Activated B cell treated with CpG ODN at 0.5 μM for 24 hours (primary cell): ENCODE data around the gene SUSD2. TPM values are rescaled to one million over a fixed set of nuclear protein-coding genes. Genes with fewer than 3 reads are reported as not detected.

Experiments
- ATAC-seq: fragments of 200-7000 bp; cut with Tn5 transposase; one replicate; pipeline ENCODE4 v1.10.0; 2021; ENCODE audit warnings: low read depth, mild to moderate bottlenecking, moderate library complexity
- CTCF ChIA-PET: fragments of 350-600 bp; sonication (Branson Sonifier 250); formaldehyde crosslinking; loops from one replicate; lab custom pipeline; 2021; ENCODE audit warnings: antibody characterized with exemption; lab: Charles Lee
- POLR2A ChIA-PET: fragments of 350-600 bp; sonication (Branson Sonifier 250); formaldehyde crosslinking; loops from one replicate; lab custom pipeline; 2021; ENCODE audit warnings: antibody characterized with exemption; lab: Charles Lee
- DNase-seq: peaks from one replicate; pipeline ENCODE4 v3.0.0; 2022
- H3K27ac Mint-ChIP-seq: one replicate; pipeline ENCODE4 v1.8.0; 2020; ENCODE audit warnings: mixed read lengths
- H3K27me3 Mint-ChIP-seq: one replicate; pipeline ENCODE4 v1.8.0; 2021; ENCODE audit warnings: mixed read lengths
- H3K36me3 Mint-ChIP-seq: one replicate; pipeline ENCODE4 v1.8.0; 2021; ENCODE audit warnings: low read depth, mixed read lengths
- H3K4me1 Mint-ChIP-seq: one replicate; pipeline ENCODE4 v1.8.0; 2021; ENCODE audit warnings: mixed read lengths
- H3K4me3 Mint-ChIP-seq: one replicate; pipeline ENCODE4 v1.8.0; 2020; ENCODE audit warnings: mild to moderate bottlenecking, mixed read lengths
- H3K9me3 Mint-ChIP-seq: one replicate; pipeline ENCODE4 v1.8.0; 2020; ENCODE audit warnings: mixed read lengths
- intact Hi-C: fragments of 100-400 bp; cut with micrococcal nuclease; formaldehyde crosslinking; loops from one replicate; pipeline ENCODE4 v1.15.1; 2024
- total RNA-seq: library from RNA; stranded (reverse); gene quantifications from 2 replicates; pipeline ENCODE4 v1.2.3, GENCODE V29; 2022
- TF ChIP-seq, protein P1 (sequence below): fragments of 200-600 bp; IDR thresholded peaks from one replicate; pipeline ENCODE4 v1.8.0; 2022; ENCODE audit warnings: antibody characterized with exemption, mild to moderate bottlenecking

The SUSD2 gene
- total RNA-seq, 1 donor from 2014 or later: 0.93 TPM

DNA sequence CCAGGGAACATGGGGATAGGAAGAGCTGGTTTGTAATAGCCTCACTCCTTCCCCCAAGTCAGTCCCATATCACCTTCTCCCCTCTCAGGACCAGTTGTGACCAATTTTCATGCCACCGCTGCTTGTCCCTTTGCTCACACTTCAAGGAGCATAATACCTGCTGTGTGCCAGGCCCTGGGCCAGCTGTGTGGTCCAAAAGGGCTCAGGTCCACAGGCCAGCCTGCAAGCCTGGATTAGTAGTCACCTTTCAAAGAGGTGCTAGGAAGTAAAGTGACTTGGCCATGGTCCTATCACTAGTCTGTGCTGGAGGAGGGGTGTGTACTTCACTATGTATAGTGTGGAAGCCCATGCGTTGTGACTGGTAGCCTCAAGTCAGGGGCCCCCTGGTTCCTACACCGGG lies 38.5 kb upstream of the SUSD2 start:
- intact Hi-C loops: no loop called here
- Mint-ChIP-seq H3K4me1 (peaks cover 63% of the 10 kb centered on the region), H3K27me3 (no peaks in the 10 kb centered on the region), H3K9me3 (no peaks in the 10 kb centered on the region), H3K27ac (no peak overlapping the region), H3K4me3 (no peak overlapping the region), H3K36me3 (peaks cover 12% of the 10 kb centered on the region)
- ATAC-seq (no peak), DNase-seq (no peak)
- CTCF ChIA-PET: interaction anchor here (1.5 kb wide), 1 partner anchor 15 kb away, joined by 4 read pairs; no protein-coding TSS in a partner anchor
- TF ChIP-seq, protein P1, sequence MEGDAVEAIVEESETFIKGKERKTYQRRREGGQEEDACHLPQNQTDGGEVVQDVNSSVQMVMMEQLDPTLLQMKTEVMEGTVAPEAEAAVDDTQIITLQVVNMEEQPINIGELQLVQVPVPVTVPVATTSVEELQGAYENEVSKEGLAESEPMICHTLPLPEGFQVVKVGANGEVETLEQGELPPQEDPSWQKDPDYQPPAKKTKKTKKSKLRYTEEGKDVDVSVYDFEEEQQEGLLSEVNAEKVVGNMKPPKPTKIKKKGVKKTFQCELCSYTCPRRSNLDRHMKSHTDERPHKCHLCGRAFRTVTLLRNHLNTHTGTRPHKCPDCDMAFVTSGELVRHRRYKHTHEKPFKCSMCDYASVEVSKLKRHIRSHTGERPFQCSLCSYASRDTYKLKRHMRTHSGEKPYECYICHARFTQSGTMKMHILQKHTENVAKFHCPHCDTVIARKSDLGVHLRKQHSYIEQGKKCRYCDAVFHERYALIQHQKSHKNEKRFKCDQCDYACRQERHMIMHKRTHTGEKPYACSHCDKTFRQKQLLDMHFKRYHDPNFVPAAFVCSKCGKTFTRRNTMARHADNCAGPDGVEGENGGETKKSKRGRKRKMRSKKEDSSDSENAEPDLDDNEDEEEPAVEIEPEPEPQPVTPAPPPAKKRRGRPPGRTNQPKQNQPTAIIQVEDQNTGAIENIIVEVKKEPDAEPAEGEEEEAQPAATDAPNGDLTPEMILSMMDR: no peak
- POLR2A ChIA-PET: no interaction called here

DNA sequence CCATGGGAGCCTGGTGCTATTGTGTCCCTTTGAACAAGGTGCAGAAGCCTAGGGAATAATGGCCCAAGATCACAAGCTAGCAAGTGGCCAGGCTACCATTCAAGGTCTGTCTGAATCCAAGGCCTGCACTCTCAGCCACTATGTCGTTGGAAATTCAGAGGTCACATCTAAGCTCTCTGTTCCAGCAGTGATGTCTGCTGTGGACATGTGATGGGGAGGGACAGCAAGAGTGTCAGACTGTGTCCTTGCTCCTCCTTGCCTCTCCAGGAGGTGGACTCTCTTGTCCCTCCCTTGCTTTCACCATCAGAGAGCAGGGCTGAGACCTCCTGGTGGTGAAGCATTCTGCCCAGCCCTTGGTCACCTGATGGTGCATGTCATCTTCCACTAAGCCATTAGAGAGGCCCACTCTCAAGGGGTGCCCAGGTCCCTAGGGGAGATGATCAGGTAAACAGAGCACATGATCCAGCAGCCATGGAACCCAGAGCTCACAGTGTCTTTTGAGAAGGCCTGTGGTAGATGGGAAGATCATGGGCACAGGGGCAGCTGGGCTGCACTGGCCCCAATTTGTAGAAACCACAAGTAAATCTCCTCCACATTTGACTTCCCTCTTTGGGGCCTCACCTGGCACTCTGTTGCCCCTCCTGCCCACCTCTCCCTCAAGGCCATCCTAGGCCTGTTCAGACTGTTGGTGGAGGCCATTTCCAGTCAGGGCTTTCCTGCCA lies 37.1 kb upstream of the SUSD2 start:
- H3K27me3 Mint-ChIP-seq: no peaks in the 10 kb centered on the region
- no peak for DNase-seq
- H3K4me1 Mint-ChIP-seq: peaks cover 61% of the 10 kb centered on the region
- H3K27ac Mint-ChIP-seq: peak overlapping the region; percentile 61
- TF ChIP-seq, protein P1: no peak
- peaks cover 3% of the 10 kb centered on the region for H3K36me3 Mint-ChIP-seq
- POLR2A ChIA-PET: interaction anchor here (0.9 kb wide), 1 partner anchor 9 kb away, joined by 4 read pairs; no protein-coding TSS in a partner anchor
- no peak overlapping the region for H3K4me3 Mint-ChIP-seq
- CTCF ChIA-PET: no interaction called here
- H3K9me3 Mint-ChIP-seq: no peaks in the 10 kb centered on the region
- intact Hi-C loops: no loop called here
- ATAC-seq: no peak

- ChIA-PET POLR2A (no interaction called here), CTCF (no interaction called here)
- Mint-ChIP-seq H3K27ac (peak overlapping the region; percentile 61), H3K27me3 (no peaks in the 10 kb centered on the region), H3K9me3 (no peaks in the 10 kb centered on the region), H3K4me1 (peaks cover 58% of the 10 kb centered on the region), H3K36me3 (peaks cover 5% of the 10 kb centered on the region), H3K4me3 (no peak overlapping the region)
- TF ChIP-seq, protein P1: no peak
- DNase-seq (no peak), ATAC-seq (no peak)
- intact Hi-C loops: no loop called here
Measured at GRCh38 chr22:24144778-24145085, 36.6 kb upstream of the SUSD2 start.

DNA sequence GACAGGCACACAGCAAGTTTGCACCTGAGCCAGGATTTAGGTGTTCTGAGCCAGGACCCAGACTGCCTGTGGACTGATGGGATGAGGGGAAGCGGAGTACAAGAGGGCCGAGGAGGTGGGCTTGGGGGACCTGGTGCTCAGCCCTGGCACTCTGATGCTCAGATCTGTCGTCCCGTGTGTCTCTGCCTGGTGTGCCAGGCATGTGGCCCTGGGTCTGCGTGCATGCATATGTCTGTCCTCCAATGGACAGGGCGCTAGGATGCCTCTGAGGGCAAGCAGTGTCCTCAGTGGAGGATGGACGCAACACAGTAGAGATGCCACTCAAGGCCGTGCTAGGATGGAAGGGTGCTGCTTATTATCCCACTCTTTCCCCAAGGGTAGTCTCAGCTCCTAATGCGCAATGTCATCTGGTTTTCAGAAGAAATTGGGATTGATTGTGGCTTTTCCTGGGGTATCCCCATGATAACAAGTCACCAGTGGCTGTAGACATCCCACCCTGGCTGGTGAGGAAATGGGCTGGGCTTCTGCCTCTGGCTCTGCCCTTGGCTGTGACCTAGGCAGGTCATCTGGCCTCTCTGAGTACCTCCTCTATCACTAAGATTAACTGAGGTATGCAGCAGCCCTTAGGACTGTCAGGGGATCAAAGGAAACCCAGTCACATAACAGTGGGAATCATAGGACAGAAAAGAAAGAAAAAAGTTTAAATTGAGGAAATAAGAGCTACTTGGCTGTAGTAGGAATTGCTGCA lies 35.7 kb upstream of the SUSD2 start:
- no peak for DNase-seq
- POLR2A ChIA-PET: interaction anchor here (2.5 kb wide), 1 partner anchor 11 kb away, joined by 13 read pairs; no protein-coding TSS in a partner anchor
- no peaks in the 10 kb centered on the region for H3K27me3 Mint-ChIP-seq

More for the DNA sequence above, 35.7 kb upstream of the SUSD2 start:
- intact Hi-C loops: loop anchor here (1.0 kb wide), 1 partner anchor 11 kb away; no protein-coding TSS in a partner anchor
- Mint-ChIP-seq H3K36me3 (peaks cover 5% of the 10 kb centered on the region), H3K9me3 (no peaks in the 10 kb centered on the region), H3K4me3 (no peak overlapping the region), H3K27ac (peak overlapping the region; percentile 19), H3K4me1 (peaks cover 49% of the 10 kb centered on the region)
- TF ChIP-seq, protein P1: no peak
- CTCF ChIA-PET: interaction anchor here (1.0 to 1.7 kb wide), 3 partner anchors 10 to 12 kb away, joined by 3 to 7 read pairs (median 6); no protein-coding TSS in a partner anchor
- no peak for ATAC-seq
